Measurements from ENCODE around the gene MAP3K15. TPM values are rescaled to one million over a fixed set of nuclear protein-coding genes. Genes with fewer than 3 reads are reported as not detected.

Gene MAP3K15
- total RNA-seq, 6 experiments from 2014 or later: 0.09 TPM; not detected in 5

DNA sequence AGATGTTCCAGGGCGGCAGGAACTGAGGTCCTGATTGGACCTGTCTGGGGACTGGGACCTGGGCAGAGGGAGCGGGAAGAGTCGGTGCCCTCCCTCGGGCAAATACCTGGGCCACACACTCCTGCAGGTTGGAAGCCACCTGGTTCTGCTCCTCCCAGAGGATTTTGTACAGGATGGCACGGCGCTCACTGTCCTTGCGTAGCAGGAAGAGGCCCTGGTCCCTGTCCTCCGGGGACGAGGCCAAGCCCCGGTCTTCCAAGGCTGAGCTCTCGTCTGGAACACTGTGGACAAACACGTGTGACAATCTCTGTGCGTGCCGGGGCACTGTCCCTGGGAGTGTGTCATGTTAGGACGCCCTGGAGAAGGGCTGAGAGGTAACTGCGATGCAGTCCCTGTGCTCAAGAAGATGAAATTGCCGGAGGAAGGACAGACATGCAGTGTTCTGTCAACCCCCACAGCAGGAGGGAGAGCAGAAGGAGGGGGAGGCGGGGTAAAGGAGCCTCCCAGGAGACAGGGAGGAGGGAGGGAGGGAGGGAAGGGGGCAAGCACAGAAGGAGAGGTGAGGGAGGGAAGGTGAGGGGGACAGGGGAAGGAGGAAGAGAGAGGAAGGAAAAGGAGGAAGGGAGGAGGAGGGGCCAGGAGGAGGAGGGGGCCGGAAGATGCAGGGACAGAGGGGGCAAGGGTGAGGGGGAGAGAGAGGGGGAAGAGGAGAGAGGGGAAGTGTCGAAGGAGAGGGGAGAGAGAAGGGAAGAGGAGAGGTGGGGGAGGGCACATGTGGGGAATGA lies 142.6 kb downstream of the MAP3K15 start:
- DNase-seq (peak in 1 of 3 donors; percentile 26), ATAC-seq (peak; percentile 60 to 77 (median 65))
- 27% methylated on average over 18 of the region's 20 CpGs for WGBS (ENCODE audit: insufficient coverage, low coverage, low lambda C conversion rate, missing lambda C conversion rate)
- Histone ChIP-seq H3K27ac (no peak overlapping the region), H3K9me3 (no peaks in the 10 kb centered on the region), H3K27me3 (no peaks in the 10 kb centered on the region), H3K36me3 (no peaks in the 10 kb centered on the region), H3K4me3 (peak overlapping the region; percentile 2 to 37 (median 24)), H3K4me1 (no peaks in the 10 kb centered on the region)
- intact Hi-C loops (cut with DNase I): loop anchor here in 1 of 2 donors (10.0 kb wide), 1 partner anchor 162 kb away; no protein-coding TSS in a partner anchor
- TF ChIP-seq, protein P1, sequence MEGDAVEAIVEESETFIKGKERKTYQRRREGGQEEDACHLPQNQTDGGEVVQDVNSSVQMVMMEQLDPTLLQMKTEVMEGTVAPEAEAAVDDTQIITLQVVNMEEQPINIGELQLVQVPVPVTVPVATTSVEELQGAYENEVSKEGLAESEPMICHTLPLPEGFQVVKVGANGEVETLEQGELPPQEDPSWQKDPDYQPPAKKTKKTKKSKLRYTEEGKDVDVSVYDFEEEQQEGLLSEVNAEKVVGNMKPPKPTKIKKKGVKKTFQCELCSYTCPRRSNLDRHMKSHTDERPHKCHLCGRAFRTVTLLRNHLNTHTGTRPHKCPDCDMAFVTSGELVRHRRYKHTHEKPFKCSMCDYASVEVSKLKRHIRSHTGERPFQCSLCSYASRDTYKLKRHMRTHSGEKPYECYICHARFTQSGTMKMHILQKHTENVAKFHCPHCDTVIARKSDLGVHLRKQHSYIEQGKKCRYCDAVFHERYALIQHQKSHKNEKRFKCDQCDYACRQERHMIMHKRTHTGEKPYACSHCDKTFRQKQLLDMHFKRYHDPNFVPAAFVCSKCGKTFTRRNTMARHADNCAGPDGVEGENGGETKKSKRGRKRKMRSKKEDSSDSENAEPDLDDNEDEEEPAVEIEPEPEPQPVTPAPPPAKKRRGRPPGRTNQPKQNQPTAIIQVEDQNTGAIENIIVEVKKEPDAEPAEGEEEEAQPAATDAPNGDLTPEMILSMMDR (IDR thresholded peaks at IDR 0.05): peak in 1 of 4 donors; percentile 0
- no peak for TF ChIP-seq POLR2A (IDR thresholded peaks at IDR 0.05)

DNA sequence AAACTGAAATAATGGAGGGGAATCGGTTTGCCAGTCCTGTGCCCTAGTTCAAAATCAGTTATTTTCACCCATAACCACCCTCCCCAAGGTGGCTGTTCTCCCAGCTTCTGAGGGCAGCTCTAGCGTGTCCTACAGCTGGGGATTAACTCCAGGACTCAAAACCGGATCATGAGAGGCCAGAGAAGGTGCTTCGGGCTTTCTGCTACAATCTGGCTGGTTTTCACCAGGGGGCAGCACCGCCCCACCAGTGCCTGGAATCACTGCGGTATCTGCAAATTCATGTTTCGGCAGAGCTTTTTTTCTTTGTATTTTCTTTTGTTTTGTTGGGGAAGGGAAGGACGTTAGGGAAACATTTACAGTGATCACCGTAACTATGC lies 143.2 kb downstream of the MAP3K15 start:
- Histone ChIP-seq H3K4me1 (no peaks in the 10 kb centered on the region), H3K27ac (no peak overlapping the region), H3K36me3 (no peaks in the 10 kb centered on the region), H3K27me3 (no peaks in the 10 kb centered on the region), H3K4me3 (peak overlapping the region; percentile 2 to 37 (median 24)), H3K9me3 (no peaks in the 10 kb centered on the region)
- intact Hi-C loops (cut with DNase I): loop anchor here in 1 of 2 donors (10.0 kb wide), 1 partner anchor 163 kb away; no protein-coding TSS in a partner anchor
- DNase-seq (peak; percentile 47 to 62 (median 58)), ATAC-seq (peak; percentile 85 to 92 (median 92))
- TF ChIP-seq, protein P1 (IDR thresholded peaks at IDR 0.05): peak; percentile 61 to 69 (median 64)
- TF ChIP-seq POLR2A (IDR thresholded peaks at IDR 0.05): no peak
- 6% methylated on average over 7 of the region's 9 CpGs for WGBS (ENCODE audit: insufficient coverage, low coverage, low lambda C conversion rate, missing lambda C conversion rate)

DNA sequence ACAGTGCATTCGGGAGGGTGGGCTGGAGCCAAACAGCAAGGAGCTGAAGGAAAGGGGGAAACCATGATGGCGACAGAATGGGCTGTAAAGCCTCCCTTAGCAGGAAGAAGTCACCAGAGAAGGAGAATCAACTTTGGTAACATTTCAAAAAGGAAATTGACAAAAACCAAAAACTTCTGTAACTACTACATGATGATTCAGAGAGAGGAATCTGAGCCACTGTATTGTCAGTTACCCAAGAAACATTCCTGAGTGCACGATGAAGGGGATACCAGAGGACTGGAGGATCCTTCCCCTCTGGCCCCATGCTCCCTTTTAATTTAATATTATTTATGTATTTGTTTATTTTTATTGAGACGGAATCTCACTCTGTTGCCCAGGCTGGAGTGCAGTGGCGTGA lies 145.2 kb downstream of the MAP3K15 start:
- Histone ChIP-seq H3K4me3 (no peak overlapping the region), H3K4me1 (no peaks in the 10 kb centered on the region), H3K27me3 (no peaks in the 10 kb centered on the region), H3K27ac (no peak overlapping the region), H3K9me3 (no peaks in the 10 kb centered on the region), H3K36me3 (no peaks in the 10 kb centered on the region)
- DNase-seq (no peak), ATAC-seq (no peak)
- TF ChIP-seq, protein P1 (IDR thresholded peaks at IDR 0.05): no peak
- TF ChIP-seq POLR2A (IDR thresholded peaks at IDR 0.05): no peak
- WGBS (ENCODE audit: insufficient coverage, low coverage, low lambda C conversion rate, missing lambda C conversion rate): 66% methylated on average over 5 of the region's 5 CpGs
- intact Hi-C loops (cut with DNase I): loop anchor here in 1 of 2 donors (10.0 kb wide), 1 partner anchor 165 kb away; no protein-coding TSS in a partner anchor

DNA sequence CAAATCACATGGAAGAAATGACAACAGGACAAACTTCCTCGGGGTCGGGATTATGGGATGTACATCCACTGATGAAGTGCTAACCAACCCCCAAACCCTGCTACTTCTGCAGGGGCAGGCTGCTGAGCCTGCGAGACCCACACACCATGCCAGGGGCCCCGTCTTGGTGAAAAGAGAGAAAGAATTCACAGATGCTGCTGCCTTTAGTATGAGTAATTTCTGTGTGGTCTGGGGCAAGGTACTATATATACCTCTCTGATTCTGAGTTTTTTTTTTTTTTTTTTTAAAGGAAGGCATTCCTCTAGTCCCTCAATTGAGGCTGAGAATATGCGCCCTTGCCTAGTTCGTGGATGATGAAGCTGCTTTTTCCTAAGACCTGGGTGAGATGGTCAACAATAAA lies 146.7 kb downstream of the MAP3K15 start:
- TF ChIP-seq POLR2A (IDR thresholded peaks at IDR 0.05): no peak
- TF ChIP-seq, protein P1 (IDR thresholded peaks at IDR 0.05): no peak
- no peak for ATAC-seq
- intact Hi-C loops (cut with DNase I): no loop called here
- WGBS (ENCODE audit: insufficient coverage, low coverage, low lambda C conversion rate, missing lambda C conversion rate): 78% methylated on average over 4 of the region's 6 CpGs
- DNase-seq: no peak
- H3K9me3 ChIP-seq: no peaks in the 10 kb centered on the region
- H3K4me1 ChIP-seq: no peaks in the 10 kb centered on the region
- H3K4me3 ChIP-seq: no peak overlapping the region
- H3K27me3 ChIP-seq: no peaks in the 10 kb centered on the region
- no peak overlapping the region for H3K27ac ChIP-seq
- H3K36me3 ChIP-seq: no peaks in the 10 kb centered on the region
